SK-N-SH treated with all-trans-retinoic acid at 6 μM for 48 hours (cell line): ENCODE data around the gene UCMA.

ENCODE experiments used
- ARNTL ChIP-seq: fragments of 450-650 bp; formaldehyde crosslinking; IDR thresholded peaks from 2 replicates; pipeline ENCODE4 v1.5.0; 2020; ENCODE audit warnings: low read depth, mild to moderate bottlenecking, moderate library complexity, borderline replicate concordance
- PPARA ChIP-seq: fragments of 250-450 bp; sonication (Bioruptor Pico); IDR thresholded peaks from 2 replicates; pipeline ENCODE4 v1.5.0; 2020; ENCODE audit warnings: mild to moderate bottlenecking, borderline replicate concordance
- RARB ChIP-seq: fragments of 250-450 bp; sonication (Bioruptor Pico); IDR thresholded peaks from 2 replicates; pipeline ENCODE4 v1.8.0; 2021; ENCODE audit warnings: mild to moderate bottlenecking, moderate library complexity
- SNAI2 ChIP-seq: fragments of 250-450 bp; sonication (Bioruptor Pico); IDR thresholded peaks from 2 replicates; pipeline ENCODE4 v1.5.0; 2020; ENCODE audit warnings: mild to moderate bottlenecking, moderate library complexity
- TOX ChIP-seq: fragments of 250-450 bp; sonication (Bioruptor Pico); IDR thresholded peaks from 2 replicates; pipeline ENCODE4 v1.8.0; 2021; ENCODE audit warnings: mild to moderate bottlenecking, moderate library complexity, borderline replicate concordance
- ZFP3 ChIP-seq: fragments of 250-450 bp; sonication (Bioruptor Pico); IDR thresholded peaks from 2 replicates; pipeline ENCODE4 v1.5.0; 2020; ENCODE audit warnings: mild to moderate bottlenecking, moderate library complexity
- ZFP30 ChIP-seq: fragments of 450-650 bp; formaldehyde crosslinking; IDR thresholded peaks from 2 replicates; pipeline ENCODE4 v1.5.0; 2022; ENCODE audit warnings: mild to moderate bottlenecking, moderate library complexity
- ZNF70 ChIP-seq: fragments of 450-650 bp; formaldehyde crosslinking; IDR thresholded peaks from 2 replicates; pipeline ENCODE4 v1.5.0; 2020; ENCODE audit warnings: mild to moderate bottlenecking, moderate library complexity
- ZNF8 ChIP-seq: fragments of 450-650 bp; formaldehyde crosslinking; IDR thresholded peaks from 2 replicates; pipeline ENCODE4 v1.5.0; 2020; ENCODE audit warnings: mild to moderate bottlenecking, moderate library complexity
- TF ChIP-seq, protein P1 (sequence below): fragments of 250-450 bp; sonication (Bioruptor Pico); IDR thresholded peaks from 2 replicates; pipeline ENCODE4 v1.8.0; 2021; ENCODE audit warnings: low read depth, mild to moderate bottlenecking, moderate library complexity, borderline replicate concordance
- TF ChIP-seq, protein P2 (sequence below): fragments of 250-450 bp; sonication (Bioruptor Pico); IDR thresholded peaks from 2 replicates; pipeline ENCODE4 v1.5.1; 2020; ENCODE audit warnings: low read depth, mild to moderate bottlenecking, moderate library complexity
- TF ChIP-seq, protein P3 (sequence below): fragments of 250-450 bp; sonication (Bioruptor Pico); IDR thresholded peaks from 2 replicates; pipeline ENCODE4 v1.8.0; 2020; ENCODE audit warnings: mild to moderate bottlenecking, moderate library complexity, borderline replicate concordance

DNA sequence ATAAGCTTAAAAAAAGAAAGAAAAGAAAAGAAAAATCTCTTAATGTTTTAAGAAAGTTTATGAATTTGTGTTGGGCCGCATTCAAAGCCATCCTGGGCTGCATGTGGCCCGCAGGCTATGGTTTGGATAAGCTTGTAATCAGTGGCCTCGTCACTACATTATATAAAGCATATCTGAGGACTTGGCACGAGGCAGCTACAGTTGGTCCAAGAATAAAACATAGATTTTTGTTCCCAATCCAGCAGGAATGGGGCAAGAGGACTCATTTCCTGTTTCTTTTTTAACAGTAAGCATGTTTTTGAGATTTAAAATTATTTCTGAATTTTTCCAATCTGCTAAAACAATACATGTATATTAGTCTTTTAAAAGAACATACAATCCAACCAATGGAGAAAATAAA lies 44.2 kb downstream of the UCMA start:
- TF ChIP-seq PPARA: no peak
- TF ChIP-seq, protein P1, sequence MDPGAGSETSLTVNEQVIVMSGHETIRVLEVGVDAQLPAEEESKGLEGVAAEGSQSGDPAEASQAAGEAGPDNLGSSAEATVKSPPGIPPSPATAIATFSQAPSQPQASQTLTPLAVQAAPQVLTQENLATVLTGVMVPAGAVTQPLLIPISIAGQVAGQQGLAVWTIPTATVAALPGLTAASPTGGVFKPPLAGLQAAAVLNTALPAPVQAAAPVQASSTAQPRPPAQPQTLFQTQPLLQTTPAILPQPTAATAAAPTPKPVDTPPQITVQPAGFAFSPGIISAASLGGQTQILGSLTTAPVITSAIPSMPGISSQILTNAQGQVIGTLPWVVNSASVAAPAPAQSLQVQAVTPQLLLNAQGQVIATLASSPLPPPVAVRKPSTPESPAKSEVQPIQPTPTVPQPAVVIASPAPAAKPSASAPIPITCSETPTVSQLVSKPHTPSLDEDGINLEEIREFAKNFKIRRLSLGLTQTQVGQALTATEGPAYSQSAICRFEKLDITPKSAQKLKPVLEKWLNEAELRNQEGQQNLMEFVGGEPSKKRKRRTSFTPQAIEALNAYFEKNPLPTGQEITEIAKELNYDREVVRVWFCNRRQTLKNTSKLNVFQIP (CRISPR knock-in tag): no peak
- TF ChIP-seq RARB (CRISPR knock-in tag): no peak
- TF ChIP-seq, protein P2, sequence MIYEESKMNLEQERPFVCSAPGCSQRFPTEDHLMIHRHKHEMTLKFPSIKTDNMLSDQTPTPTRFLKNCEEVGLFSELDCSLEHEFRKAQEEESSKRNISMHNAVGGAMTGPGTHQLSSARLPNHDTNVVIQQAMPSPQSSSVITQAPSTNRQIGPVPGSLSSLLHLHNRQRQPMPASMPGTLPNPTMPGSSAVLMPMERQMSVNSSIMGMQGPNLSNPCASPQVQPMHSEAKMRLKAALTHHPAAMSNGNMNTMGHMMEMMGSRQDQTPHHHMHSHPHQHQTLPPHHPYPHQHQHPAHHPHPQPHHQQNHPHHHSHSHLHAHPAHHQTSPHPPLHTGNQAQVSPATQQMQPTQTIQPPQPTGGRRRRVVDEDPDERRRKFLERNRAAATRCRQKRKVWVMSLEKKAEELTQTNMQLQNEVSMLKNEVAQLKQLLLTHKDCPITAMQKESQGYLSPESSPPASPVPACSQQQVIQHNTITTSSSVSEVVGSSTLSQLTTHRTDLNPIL (CRISPR knock-in tag): no peak
- TF ChIP-seq ZFP3 (CRISPR knock-in tag): no peak
- no peak for TF ChIP-seq SNAI2 (CRISPR knock-in tag)
- TF ChIP-seq ARNTL (CRISPR knock-in tag): no peak
- TF ChIP-seq TOX (CRISPR knock-in tag): no peak
- no peak for TF ChIP-seq ZFP30 (CRISPR knock-in tag)
- TF ChIP-seq ZNF8 (CRISPR knock-in tag): no peak
- TF ChIP-seq, protein P3, sequence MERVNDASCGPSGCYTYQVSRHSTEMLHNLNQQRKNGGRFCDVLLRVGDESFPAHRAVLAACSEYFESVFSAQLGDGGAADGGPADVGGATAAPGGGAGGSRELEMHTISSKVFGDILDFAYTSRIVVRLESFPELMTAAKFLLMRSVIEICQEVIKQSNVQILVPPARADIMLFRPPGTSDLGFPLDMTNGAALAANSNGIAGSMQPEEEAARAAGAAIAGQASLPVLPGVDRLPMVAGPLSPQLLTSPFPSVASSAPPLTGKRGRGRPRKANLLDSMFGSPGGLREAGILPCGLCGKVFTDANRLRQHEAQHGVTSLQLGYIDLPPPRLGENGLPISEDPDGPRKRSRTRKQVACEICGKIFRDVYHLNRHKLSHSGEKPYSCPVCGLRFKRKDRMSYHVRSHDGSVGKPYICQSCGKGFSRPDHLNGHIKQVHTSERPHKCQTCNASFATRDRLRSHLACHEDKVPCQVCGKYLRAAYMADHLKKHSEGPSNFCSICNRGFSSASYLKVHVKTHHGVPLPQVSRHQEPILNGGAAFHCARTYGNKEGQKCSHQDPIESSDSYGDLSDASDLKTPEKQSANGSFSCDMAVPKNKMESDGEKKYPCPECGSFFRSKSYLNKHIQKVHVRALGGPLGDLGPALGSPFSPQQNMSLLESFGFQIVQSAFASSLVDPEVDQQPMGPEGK (CRISPR knock-in tag): no peak
- no peak for TF ChIP-seq ZNF70 (CRISPR knock-in tag)
